AML-193 (cell line): Measurements from ENCODE around the gene CD40.

Experiments
- DNase-seq, 2 experiments: peaks; one replicate each; lab custom pipeline; 2025; lab: John Stamatoyannopoulos, UW

Gene CD40

DNA sequence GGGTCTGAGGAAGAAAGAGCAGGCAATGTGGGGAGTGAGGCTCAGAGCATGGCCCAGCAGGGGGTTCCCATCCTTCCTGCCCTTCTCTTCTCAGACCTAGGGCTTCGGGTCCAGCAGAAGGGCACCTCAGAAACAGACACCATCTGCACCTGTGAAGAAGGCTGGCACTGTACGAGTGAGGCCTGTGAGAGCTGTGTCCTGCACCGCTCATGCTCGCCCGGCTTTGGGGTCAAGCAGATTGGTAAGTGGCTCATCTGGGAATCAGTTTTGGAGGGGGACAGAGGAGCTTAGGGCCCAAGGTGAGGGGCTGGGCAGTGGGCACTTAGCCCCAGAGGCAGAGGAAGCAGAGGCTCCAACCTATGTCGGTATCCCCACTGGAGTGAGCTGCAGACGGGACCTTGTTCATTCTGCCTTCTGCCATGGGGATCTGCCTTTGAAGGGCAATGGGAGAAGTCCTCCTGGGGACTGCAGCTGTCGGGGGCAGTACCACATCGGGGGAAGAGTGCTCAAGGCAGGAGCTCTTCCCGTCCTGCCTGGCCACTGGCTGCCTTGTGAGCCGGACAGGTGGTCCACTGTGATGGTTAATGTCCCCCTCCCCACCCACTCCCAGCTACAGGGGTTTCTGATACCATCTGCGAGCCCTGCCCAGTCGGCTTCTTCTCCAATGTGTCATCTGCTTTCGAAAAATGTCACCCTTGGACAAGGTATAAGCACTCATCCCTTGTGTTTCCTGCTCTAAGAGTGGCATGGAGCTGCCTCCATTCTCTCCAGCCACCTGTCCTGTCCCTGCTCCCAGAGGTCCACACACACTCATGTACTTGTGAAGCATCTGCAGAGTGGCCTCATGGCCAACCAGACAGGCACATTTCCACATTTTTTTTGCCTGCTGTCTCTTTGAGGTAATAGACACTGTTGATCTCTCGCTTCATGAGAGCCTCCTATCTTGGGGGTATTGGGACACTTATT lies 4.7 kb downstream of the CD40 start:
- no peak for DNase-seq

DNA sequence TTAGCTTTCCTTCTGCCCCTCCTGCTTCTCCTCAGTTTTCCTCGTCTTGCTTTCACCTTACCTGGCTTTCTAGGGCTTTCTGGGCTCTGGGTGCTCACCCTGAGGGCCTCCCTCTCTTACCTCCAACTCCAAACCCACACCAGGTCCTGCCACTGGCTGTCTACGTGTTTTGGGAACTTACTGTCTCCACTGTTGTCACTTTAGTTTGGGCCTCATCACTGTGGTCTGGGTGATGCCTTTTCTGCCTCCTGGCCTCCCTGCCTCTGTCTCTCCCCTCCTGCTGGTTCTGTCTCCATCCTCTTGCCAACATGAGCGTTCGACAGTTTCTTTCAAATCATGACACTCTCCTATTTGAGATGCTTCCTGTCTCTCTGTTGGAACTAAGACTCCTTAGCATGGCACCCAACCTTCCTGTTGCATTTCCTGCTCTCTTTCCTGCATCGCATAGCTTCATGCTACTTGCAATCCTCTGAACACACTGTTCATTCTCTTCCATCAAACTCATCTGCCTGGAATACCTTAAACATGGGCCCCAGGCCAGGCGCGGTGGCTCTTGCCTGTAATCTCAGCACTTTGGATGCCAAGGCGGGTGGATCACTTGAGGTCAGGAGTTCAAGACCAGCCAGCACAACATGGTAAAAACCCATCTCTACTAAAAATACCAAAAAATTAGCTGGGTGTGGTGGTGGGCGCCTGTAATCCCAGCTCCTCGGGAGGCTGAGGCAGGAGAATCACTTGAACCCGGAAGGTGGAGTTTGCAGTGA lies 5.5 kb downstream of the CD40 start:
- no peak for DNase-seq

DNA sequence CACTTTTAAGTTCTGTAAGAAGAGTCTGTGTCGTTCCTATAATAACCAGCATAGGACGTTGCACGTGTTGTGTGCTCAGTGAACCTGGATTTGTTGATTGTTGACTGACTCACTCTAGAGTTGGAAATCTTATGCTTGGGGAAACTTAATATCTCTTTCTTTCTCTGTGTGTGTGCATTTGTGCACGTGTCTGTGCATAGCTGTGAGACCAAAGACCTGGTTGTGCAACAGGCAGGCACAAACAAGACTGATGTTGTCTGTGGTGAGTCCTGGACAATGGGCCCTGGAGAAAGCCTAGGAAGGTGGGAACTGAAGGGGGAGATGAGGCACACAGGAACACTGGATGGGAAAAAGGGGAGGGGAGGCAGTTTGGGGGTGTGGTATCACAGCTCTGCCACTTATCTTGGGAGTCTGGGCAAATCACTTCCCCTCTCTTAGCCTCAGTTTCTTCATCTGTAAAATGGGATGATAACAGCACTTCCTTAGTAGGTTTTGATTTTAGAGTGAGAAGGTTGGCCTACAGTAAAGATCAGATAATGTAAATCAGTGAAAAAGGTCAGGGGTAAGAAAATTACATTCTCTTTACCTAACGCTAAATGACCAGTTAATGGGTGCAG lies 8.4 kb downstream of the CD40 start:
- DNase-seq: no peak

DNA sequence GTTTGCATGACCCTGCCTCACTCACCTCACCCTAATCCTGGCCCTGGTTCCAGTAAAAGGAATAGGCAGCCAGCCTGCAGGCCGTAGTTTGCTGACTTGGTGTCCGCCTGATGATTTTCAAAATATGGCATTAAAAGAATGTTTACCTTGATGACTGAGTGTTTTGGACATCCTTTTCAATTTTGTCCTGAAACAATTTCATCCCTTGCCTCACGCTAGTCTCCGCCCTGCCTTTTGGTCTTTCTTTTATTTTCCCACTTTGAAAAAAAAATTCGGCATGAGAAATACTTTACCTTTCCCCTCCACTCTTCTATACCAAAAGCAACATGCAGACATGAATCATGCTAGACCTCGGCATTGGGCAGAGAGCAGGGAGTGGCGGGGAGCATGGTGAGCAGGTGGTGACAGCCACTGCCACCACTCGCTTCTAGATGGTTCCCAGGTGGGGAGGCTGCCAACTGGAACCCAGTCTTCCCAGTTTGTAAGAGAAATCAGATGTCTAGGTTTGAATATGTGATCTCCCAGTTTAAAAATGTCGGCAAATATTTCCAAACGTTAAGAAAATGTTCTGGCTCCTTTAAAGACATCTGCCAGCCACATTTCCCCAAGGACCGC lies 9.4 kb downstream of the CD40 start:
- DNase-seq: no peak

DNA sequence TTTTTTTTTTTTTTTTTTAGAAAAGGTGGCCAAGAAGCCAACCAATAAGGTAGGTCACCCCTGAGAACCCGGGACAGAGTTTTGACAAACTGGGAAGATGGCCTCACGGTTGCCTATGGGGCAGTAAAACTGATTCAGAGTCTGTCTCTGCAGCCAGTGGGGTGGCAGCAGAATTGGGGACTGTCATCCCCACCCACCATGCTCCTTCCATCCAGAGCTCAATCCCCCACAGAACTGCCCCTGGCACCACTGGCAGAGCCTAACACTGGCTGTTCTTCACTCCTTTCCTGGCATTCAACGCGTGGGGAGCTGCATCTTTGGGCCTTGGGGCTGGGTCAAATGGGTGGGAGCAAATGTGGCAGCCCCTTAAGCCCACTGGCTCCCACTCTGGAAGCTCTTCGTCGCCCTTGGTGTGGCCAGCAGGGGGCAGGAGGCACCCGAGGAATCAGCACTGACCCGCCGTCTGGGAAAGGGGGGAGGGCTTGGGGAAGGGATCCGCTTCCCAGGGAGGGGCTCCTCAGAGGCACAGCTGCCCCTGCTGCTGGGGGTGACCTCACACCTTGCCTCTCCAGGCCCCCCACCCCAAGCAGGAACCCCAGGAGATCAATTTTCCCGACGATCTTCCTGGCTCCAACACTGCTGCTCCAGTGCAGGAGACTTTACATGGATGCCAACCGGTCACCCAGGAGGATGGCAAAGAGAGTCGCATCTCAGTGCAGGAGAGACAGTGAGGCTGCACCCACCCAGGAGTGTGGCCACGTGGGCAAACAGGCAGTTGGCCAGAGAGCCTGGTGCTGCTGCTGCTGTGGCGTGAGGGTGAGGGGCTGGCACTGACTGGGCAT lies 10.4 kb downstream of the CD40 start:
- DNase-seq: no peak

DNA sequence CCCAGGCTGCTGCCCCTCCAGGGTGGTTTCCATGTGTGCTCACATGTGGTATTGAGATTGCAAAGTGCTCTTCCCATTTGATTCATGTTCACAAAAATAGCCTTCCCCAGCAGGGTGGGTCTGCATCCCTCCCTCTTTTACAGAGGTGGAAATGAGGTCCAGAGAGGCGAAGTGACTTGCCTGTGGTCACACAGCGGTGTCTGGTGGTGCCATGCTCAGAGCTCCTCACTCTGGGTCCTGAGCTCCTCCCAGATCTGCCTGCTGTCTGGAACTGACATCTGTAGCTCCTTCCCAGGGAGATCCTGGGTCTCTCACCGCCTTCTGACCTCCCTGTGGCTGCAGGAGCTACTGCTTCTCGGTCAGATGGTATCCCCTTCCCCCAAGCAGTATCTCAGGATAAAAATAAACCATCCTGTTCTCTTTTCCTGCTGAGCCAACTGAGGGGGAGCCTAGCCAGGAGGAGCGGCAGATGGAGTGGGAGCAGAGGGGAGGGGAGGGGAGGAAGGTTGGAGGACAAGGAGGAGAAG lies 11.9 kb downstream of the CD40 start:
- no peak for DNase-seq

DNA sequence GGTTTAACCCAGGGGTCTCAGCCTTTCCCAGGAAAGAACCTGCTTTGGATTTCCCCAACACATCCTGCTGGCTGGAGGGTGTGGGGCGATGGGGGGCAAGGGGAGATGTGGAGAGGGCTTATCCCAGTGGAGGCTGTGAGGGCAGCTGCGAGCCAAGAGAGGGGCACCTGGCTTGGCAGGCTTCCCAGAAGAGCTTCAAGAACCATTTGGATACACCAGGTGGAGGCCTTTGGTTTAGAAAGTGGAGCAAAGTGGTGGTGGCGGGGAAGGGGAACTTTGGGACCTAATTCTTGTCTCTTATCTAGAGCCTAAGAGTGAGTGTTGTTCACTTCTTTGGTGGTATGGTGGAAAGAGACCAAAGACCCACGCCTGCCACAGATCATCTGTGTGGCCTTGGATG lies 12.4 kb downstream of the CD40 start:
- no peak for DNase-seq

DNA sequence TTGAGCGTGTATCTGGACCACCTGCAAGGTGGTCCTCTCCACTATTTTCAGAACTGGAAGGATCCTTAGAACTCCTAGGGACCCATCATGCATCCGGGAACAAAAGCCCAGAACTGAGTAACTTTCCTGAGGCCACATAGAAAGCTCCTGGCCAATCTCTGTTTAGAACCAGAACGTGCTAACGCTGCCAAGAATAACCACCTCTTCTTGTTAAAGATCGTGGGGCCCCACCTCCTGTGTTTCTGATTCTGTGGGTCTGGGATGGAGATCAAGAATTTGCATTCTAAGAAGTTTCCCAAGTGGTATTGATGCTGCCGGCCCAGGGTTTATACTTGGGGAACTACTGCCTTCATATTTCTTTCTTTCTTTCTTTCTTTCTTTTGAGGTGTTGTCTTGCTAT lies 13.3 kb downstream of the CD40 start:
- DNase-seq: no peak

DNA sequence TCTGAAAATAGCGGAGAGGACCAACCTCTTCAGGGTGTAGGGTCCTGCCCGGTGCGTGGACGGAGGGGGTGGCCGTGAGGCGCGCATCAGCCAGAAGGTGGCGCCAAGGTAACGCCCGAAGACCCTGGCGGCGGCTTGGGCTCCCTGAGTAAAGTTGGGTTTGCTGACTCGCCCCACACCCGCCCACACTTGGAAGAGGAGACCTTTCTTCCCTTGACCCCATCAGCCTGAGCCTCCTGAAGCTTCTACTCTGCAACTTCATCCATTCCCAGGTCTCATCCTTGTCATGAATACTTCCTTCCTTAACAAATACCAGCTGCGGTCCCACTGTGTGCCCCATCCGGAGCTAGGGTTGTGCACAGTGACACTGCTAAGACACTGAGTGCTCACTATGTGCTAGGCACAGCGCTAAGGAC lies 14.6 kb downstream of the CD40 start:
- DNase-seq: peak; percentile 27 to 29

DNA sequence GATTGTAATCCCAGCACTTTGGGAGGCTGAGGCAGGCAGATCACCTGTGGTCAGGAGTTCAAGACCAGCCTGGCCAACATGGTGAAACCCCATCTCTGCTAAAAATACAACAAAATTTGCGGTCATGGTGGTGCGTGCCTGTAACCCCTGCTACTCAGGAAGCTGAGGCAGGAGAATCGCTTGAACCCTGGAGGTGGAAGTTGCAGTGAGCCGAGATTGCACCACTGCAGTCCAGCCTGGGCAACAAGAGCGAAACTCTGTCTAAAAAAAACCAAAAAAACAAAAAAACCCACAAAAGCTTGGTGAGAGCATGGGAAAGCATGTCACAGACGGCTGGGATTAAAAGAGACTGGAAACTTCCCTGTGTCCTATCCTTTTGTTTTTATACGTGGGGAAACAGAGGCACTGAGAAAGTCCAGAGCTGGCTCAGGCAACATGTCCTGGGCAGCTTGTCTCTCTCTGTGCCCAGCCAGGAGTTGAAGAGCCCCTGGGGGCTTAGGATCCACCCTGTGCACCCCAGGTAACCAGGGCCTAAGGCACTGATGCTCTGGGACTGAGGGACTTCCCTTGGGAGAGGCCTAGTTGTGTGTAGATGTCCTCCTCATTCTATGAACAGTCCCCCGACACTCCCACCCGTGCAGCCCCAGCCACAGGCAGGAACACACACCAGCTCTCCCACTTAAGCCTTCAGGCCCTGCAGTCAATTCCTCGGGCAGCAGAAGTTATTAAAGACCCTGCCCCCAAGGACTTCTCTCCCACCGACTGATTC lies 16.0 kb downstream of the CD40 start:
- no peak for DNase-seq

DNA sequence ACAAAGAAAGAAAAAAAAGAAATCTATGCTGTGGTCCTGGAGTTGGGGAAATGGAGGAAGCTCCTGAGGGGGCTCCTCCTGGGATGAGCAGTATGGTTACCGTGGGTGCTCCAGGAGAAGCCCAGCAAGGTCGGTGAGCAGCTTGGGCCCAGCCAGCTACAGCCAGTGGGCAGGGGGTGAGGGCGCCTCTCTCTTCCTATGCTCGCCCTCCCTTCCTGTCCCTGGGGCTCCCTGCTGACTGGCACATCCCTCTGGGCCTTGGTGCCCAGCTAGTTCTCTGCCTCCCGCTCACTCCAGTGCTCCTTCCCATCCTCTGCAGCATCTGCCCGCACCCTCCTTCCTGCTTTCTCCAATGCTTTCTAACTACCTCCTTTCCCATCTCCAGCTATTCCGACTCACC lies 16.6 kb downstream of the CD40 start:
- DNase-seq: no peak

DNA sequence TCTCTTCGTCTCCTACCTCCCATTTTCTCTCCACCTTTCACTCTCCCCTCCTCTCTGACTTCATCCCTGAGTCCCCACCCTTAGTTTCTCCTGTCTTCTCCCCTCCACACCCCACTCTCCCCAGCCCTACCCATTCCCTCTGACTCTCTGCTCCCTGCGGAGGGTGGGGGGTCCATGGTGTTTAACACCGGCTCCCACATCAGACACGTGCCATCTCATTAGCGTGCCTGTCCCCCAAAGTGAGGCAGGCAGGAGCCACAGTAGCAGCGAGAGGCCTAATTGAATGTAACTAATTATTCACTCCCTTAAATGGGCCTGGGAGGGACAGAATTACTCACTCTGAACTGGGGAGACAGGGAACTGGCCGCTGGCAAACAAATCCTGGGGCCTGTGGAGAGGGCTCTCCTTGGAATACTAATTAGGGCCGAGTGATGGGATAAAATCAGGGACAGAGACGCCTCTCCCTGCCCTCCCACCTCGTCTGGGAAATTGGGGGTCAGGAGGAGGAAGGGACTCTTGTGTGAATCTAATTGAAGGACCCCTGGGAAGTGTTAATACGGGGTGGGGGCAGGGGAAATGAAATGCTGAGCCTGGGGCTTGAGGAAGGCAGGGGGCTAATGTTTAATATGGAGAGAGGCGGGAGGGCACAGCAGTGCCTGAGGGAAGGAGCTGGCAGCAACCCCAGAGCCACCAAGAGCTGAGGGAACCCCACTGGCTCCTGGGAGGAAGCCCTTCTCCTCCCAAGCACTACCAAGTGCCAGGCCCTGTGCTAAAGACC lies 17.9 kb downstream of the CD40 start:
- DNase-seq: no peak

DNA sequence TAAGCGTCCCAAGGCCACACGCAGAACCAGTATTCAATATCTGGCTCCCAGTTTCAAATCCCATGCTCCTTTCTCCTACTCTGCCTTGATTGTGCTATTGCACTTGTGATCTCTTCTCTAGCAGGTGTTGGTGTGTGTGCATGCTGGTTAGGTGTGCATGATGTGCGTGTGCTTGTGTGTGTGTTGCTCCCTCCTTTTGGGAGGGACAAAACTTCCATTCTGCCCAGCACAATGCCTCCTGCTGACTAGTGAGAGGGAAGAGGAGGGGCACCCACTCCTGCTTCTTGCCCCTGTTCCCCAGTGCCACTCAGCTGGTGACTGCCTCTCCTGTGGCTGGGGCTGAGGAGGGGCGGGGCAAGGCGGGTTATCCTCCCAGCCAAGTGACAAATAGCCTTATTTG lies 19.7 kb downstream of the CD40 start:
- DNase-seq: no peak

DNA sequence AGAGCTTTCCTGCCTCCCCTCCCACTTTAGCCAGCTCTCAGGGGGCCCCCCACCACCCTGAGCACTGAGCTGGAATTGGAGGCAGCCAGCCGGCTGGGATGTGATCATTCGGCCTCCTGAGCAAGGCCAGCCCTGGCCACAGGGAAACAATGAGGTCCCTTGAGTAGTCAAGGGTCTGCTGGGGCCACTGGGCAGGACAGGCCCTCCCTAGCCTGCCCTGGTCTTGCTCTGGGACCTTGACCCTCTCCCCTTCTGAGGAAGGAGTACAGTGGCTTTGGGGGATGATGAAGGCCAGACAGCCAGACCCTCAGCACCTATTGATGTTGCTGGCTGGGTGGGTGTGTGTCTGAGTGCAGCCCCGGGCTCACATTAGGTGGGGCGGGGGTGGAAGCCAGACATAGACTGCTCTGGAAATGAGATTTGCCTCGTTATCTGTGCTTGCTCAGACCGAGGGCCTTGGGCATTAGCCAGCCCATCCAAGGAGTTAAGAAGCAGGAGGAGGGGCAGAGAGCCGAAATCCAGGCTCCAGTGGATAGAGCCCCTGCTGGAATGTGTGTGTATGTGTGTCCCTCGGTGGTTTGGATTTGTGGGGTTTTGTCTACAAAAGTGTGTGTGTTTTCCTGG lies 21.3 kb downstream of the CD40 start:
- DNase-seq: no peak

DNA sequence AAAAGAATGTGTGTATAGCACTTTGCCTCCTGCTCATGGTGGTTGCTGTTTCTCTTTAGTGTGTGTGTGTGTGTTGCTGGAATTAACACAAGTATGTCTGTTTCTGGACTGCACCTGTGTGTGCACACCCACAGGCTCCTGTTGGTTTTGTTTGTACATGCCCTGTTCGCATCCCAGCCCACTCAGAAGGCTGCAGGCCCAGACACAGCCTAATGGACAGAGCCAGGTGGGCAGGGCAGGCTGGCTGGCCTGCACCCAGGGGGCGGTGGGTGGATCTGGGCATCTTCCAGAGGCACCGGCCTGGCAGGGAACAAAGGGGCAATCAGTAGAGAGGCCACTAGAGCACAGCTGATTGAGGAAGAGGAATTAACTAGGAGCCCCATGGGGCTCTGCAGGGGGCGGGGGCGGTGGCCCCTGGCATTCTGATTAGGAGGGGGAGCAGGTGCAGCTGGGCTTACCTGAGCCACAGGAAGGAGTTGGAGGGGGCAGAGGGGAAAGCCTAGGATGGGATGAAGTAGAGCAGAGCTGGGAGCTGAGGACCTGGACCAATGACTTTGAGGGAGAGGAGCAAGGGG lies 21.9 kb downstream of the CD40 start:
- no peak for DNase-seq

DNA sequence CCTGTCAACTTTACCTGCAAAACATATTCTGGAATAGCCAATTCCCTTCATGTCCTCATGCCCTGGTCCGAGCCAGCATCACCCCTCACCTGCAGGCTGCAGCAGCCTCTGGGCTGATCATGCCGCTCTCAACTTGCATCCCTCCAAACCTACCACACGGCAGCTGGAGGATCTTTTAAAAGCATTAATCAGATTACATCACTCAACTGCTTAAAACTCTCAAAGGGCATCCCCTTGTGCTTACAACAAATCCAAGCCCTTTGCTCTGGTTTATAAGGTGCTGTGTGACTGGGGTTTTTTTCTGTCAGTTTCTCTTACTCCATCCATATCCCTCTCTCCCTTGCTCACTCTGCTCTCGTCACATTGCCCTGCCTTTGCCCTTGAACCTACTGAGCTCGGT lies 24.0 kb downstream of the CD40 start:
- DNase-seq: no peak

DNA sequence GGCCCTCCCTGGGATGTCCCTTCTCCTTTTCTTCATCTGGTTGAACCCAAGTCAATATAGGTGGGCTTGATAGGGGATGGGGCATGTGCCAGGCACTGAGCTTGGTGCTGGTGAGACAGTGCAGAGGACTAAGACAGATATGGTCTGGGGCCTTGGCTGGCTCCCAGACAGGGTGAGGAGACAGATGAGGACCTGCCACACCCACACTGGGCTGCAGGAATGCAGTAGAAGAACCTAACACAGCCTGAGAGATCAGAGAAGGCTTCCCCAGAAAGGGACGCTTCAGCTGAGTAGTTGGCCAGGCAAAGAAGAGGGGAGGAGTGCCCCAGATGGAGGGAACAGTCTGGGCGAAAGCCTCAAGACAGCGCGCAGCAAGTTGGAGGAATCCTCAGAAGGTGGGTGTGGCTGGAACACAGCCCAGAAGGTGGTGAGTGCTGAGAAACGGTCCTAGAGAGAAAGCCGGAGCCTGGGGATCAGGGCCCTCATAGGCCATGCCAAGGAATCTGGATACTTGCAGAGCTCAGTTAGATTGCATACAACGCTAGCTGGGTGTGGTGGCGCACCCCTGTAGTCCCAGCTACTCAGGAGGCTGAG lies 26.4 kb downstream of the CD40 start:
- no peak for DNase-seq

DNA sequence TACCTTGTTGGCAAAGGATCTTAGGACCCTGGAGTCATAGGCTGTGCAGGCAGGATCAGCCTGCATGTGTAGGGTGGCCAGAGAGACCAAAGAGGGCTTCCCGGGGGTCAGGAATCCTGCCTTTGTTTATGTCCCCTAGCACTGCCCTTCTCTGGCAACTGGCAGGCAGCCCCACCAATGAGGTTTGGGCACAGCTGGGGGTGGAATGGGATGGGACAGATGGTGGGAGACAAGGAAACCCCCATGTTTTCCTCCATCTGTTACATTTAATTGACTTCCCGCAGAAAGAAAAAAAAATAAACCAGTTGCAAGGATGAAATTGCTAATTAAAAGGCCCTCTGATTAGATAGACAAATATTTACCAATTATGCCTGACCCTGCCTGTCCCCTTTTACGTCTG lies 27.6 kb downstream of the CD40 start:
- no peak for DNase-seq
